IPS DF 6.9 (cell line): ENCODE results near the gene CYP27A1.
"Not testable (repeated sequence)": the region's sequence is repeated elsewhere in the genome, so short reads cannot be mapped to it uniquely, and the experiment has no call there.

Experiments
- DNase-seq: peaks from one replicate; pipeline ENCODE4 v3.0.0-alpha.2; 2013; ENCODE audit warnings: low read depth, low spot score
- H3K27ac ChIP-seq: one replicate; pipeline ENCODE4 v1.5.1; 2013; ENCODE audit warnings: low read length, control low read depth
- H3K27me3 ChIP-seq: 2 replicates; pipeline ENCODE4 v1.6.1; 2013; ENCODE audit warnings: mild to moderate bottlenecking, low read length; ENCODE audit not compliant: control insufficient read depth, insufficient read depth
- H3K36me3 ChIP-seq: 2 replicates; pipeline ENCODE4 v1.6.1; 2013; ENCODE audit warnings: low read length; ENCODE audit not compliant: control insufficient read depth, insufficient read depth
- H3K4me1 ChIP-seq: 2 replicates; pipeline ENCODE4 v1.6.1; 2013; ENCODE audit warnings: low read length; ENCODE audit not compliant: control insufficient read depth, insufficient read depth
- H3K4me3 ChIP-seq: 2 replicates; pipeline ENCODE4 v1.5.1; 2013; ENCODE audit warnings: mild to moderate bottlenecking, low read length
- H3K9me3 ChIP-seq: 2 replicates; pipeline ENCODE4 v1.6.1; 2013; ENCODE audit warnings: low read length, inconsistent platforms; ENCODE audit not compliant: control insufficient read depth, insufficient read depth
- WGBS: extraction: QIAGEN DNeasy Blood & Tissue Kit; methylation state at CpG from one replicate; pipeline ENCODE4 v1.1.7; 2013; ENCODE audit warnings: mixed read lengths, missing lambda C conversion rate; ENCODE audit not compliant: insufficient read length, insufficient coverage; 5-methylcytosine and 5-hydroxymethylcytosine counted together

CYP27A1 gene

DNA sequence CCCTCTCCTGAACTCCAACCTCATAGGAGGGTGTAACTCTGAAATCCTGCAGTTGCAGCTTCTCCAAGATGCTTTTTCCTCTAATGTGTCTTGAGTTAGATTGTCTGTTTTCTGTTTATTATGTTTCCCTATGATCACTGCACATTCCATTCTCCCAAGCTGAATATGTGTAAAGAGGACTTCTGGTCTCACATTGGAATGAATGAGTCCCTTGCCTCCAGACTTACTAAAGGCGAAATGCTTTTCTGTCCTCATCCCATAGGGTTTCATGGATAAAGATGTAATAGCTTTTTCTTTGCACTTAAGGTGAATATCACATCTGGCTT lies 35.5 kb upstream of the CYP27A1 start:
- peaks cover 39% of the 10 kb centered on the region for H3K36me3 ChIP-seq
- H3K4me3 ChIP-seq: no peak overlapping the region
- H3K9me3 ChIP-seq: no peaks in the 10 kb centered on the region
- H3K27me3 ChIP-seq: no peaks in the 10 kb centered on the region; the same call in 1 of the 2 replicates
- H3K4me1 ChIP-seq: no peaks in the 10 kb centered on the region
- no peak overlapping the region for H3K27ac ChIP-seq
- no peak for DNase-seq
- no CpG with 5 or more reads among the region's 1 CpG for WGBS

- Histone ChIP-seq H3K27ac (no peak overlapping the region), H3K9me3 (no peaks in the 10 kb centered on the region), H3K36me3 (peaks cover 39% of the 10 kb centered on the region), H3K27me3 (no peaks in the 10 kb centered on the region; the same call in 1 of the 2 replicates), H3K4me1 (no peaks in the 10 kb centered on the region), H3K4me3 (no peak overlapping the region)
- WGBS: no CpG with 5 or more reads among the region's 10 CpGs
- no peak for DNase-seq
Measured at GRCh38 chr2:218746960-218747359, 35.0 kb upstream of the CYP27A1 start.

- Histone ChIP-seq H3K27ac (no peak overlapping the region), H3K4me1 (no peaks in the 10 kb centered on the region), H3K27me3 (no peaks in the 10 kb centered on the region; the same call in 1 of the 2 replicates), H3K36me3 (peaks cover 48% of the 10 kb centered on the region), H3K4me3 (no peak overlapping the region), H3K9me3 (no peaks in the 10 kb centered on the region)
- WGBS: no CpG with 5 or more reads among the region's 8 CpGs
- DNase-seq: no peak
Measured at GRCh38 chr2:218748741-218749441, 33.1 kb upstream of the CYP27A1 start.

DNA sequence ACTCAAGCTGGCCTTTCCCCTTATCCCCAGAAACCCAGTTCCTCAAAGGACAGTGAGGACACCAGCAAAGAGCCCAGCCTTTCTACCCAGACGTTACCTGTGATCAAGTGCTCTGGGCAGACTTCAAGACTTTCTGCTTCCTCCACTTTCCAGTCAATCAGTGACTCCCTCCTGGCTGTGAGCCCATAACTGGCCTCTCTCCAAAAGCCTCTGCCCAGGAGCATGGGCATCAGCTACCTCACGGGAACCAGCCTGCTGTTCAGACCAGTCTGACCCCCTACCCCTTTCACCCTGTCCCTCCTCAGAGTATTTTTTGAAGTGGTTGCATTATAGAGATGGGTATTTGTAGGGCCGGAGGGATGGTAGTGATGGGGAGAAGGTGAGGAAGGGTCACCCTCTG lies 27.7 kb upstream of the CYP27A1 start:
- no peak overlapping the region for H3K4me3 ChIP-seq
- peaks cover 38% of the 10 kb centered on the region for H3K36me3 ChIP-seq
- no peak for DNase-seq
- H3K27me3 ChIP-seq: no peaks in the 10 kb centered on the region; the same call in 1 of the 2 replicates
- no peak overlapping the region for H3K27ac ChIP-seq
- no peaks in the 10 kb centered on the region for H3K9me3 ChIP-seq
- WGBS: no CpG with 5 or more reads among the region's 3 CpGs
- no peaks in the 10 kb centered on the region for H3K4me1 ChIP-seq

DNA sequence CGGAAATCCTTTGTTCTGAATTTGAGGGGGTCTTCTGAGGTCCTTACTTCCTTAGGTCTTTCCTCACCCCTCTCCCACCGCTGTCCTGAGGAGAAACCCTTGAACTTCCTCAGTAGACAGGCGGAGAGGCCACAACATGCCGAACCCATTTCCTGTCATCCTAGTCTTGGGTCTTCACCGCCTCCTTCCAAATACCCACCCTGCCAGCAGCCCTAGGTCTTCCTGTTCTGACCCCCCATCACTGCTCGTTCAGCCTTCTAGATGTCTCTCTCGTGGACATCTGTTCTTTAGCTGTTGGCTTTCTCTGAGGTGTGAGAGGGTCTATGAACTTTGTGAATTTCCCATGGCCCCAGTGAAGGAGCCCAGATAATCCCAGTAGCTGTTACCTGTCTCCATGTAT lies 27.2 kb upstream of the CYP27A1 start:
- no peaks in the 10 kb centered on the region; the same call in 1 of the 2 replicates for H3K27me3 ChIP-seq
- H3K9me3 ChIP-seq: no peaks in the 10 kb centered on the region
- H3K36me3 ChIP-seq: peaks cover 34% of the 10 kb centered on the region
- no peaks in the 10 kb centered on the region for H3K4me1 ChIP-seq
- DNase-seq: no peak
- H3K27ac ChIP-seq: no peak overlapping the region
- H3K4me3 ChIP-seq: no peak overlapping the region
- WGBS: no CpG with 5 or more reads among the region's 7 CpGs

GRCh38 chr2:218755198-218755566 lies 26.8 kb upstream of the CYP27A1 start:
- peaks cover 30% of the 10 kb centered on the region for H3K36me3 ChIP-seq
- no peaks in the 10 kb centered on the region for H3K9me3 ChIP-seq
- no peak overlapping the region for H3K27ac ChIP-seq
- H3K4me1 ChIP-seq: no peaks in the 10 kb centered on the region
- no peak for DNase-seq
- H3K4me3 ChIP-seq: no peak overlapping the region
- H3K27me3 ChIP-seq: no peaks in the 10 kb centered on the region; the same call in 1 of the 2 replicates
- no CpG with 5 or more reads among the region's 3 CpGs for WGBS

GRCh38 chr2:218755567-218756404 lies 26.2 kb upstream of the CYP27A1 start:
- no CpG with 5 or more reads among the region's 10 CpGs for WGBS
- H3K4me1 ChIP-seq: no peaks in the 10 kb centered on the region

GRCh38 chr2:218756599-218757377 lies 25.2 kb upstream of the CYP27A1 start:
- no peaks in the 10 kb centered on the region for H3K27me3 ChIP-seq
- H3K27ac ChIP-seq: no peak overlapping the region
- no CpG with 5 or more reads among the region's 6 CpGs for WGBS
- no peak for DNase-seq
- H3K4me3 ChIP-seq: no peak overlapping the region
- peaks cover 26% of the 10 kb centered on the region for H3K36me3 ChIP-seq
- H3K4me1 ChIP-seq: no peaks in the 10 kb centered on the region
- H3K9me3 ChIP-seq: no peaks in the 10 kb centered on the region

More at GRCh38 chr2:218755567-218756404, 26.2 kb upstream of the CYP27A1 start:
- no peak overlapping the region for H3K4me3 ChIP-seq
- no peaks in the 10 kb centered on the region for H3K9me3 ChIP-seq
- DNase-seq: no peak
- H3K27me3 ChIP-seq: no peaks in the 10 kb centered on the region
- H3K27ac ChIP-seq: no peak overlapping the region
- peaks cover 26% of the 10 kb centered on the region for H3K36me3 ChIP-seq

DNA sequence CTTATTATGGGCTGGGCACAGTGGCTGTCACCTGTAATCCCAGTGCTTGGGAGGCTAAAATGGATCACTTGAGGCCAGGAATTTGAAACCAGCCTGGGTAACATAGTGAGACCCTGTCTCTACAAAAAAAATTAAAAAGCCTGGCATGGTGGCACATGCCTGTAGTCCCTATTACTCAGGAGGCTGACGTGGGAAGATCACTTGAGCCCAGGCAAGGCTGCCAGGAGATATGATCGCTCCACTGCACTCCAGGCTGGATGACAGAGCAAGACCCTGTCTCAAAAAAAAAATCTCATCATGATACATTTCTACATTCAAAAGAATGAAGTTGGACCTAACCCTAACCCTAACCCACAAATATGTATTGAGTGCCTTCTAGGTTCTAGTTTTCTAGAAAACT lies 20.2 kb upstream of the CYP27A1 start:
- H3K27ac ChIP-seq: no peak overlapping the region
- no peaks in the 10 kb centered on the region for H3K36me3 ChIP-seq
- H3K4me1 ChIP-seq: no peaks in the 10 kb centered on the region
- no peak for DNase-seq
- H3K9me3 ChIP-seq: no peaks in the 10 kb centered on the region
- no peak overlapping the region for H3K4me3 ChIP-seq
- no CpG with 5 or more reads among the region's 2 CpGs for WGBS
- H3K27me3 ChIP-seq: no peaks in the 10 kb centered on the region

- not testable (repeated sequence) for H3K4me1 ChIP-seq, H3K36me3 ChIP-seq, H3K27me3 ChIP-seq, H3K27ac ChIP-seq, H3K9me3 ChIP-seq, H3K4me3 ChIP-seq, DNase-seq
- no CpG with 5 or more reads among the region's 5 CpGs for WGBS
Measured at GRCh38 chr2:218772759-218773158, 9.2 kb upstream of the CYP27A1 start.
